ENCODE data around the gene NCOA3.

NCOA3 gene

GRCh38 chr20:47623206-47623605 is 121.5 kb downstream of the NCOA3 start:
- no peak for ATAC-seq
- no peak for TF ChIP-seq CSRNP3 (CRISPR knock-in tag; IDR thresholded peaks at IDR 0.05)
- no peak for TF ChIP-seq ZFP3 (CRISPR knock-in tag; IDR thresholded peaks at IDR 0.05)
- TF ChIP-seq GLIS3 (CRISPR knock-in tag; IDR thresholded peaks at IDR 0.05), result no peak
- no peak for TF ChIP-seq ARNTL (CRISPR knock-in tag; IDR thresholded peaks at IDR 0.05; ENCODE audit: borderline replicate concordance, low read depth)
- no peak for TF ChIP-seq ESRRG (CRISPR knock-in tag; IDR thresholded peaks at IDR 0.05)
- no peak for TF ChIP-seq PPARA (CRISPR knock-in tag; IDR thresholded peaks at IDR 0.05; ENCODE audit: borderline replicate concordance)
- no peak for TF ChIP-seq POU6F1 (CRISPR knock-in tag; IDR thresholded peaks at IDR 0.05; ENCODE audit: borderline replicate concordance, low read depth)
- TF ChIP-seq RARB (CRISPR knock-in tag; IDR thresholded peaks at IDR 0.05), result no peak
- no peak for TF ChIP-seq OSR1 (CRISPR knock-in tag; IDR thresholded peaks at IDR 0.05)
- TF ChIP-seq BACH2 (CRISPR knock-in tag; IDR thresholded peaks at IDR 0.05; ENCODE audit: borderline replicate concordance), result no peak
- no peak for TF ChIP-seq ISL1 (CRISPR knock-in tag; IDR thresholded peaks at IDR 0.05)
- TF ChIP-seq ZNF70 (CRISPR knock-in tag; IDR thresholded peaks at IDR 0.05), result no peak

GRCh38 chr20:47627540-47627939 is 125.9 kb downstream of the NCOA3 start:
- no peak for ATAC-seq

GRCh38 chr20:47629907-47630306 is 128.2 kb downstream of the NCOA3 start:
- no peak for ATAC-seq
- no peak for TF ChIP-seq PATZ1 (CRISPR knock-in tag; IDR thresholded peaks at IDR 0.05; ENCODE audit: borderline replicate concordance)
- TF ChIP-seq TSHZ2 (CRISPR knock-in tag; IDR thresholded peaks at IDR 0.05), result peak; percentile 46; the same call in 1 of the 2 replicates
- no peak for TF ChIP-seq ESRRG (CRISPR knock-in tag; IDR thresholded peaks at IDR 0.05)
- no peak for TF ChIP-seq CSDC2 (CRISPR knock-in tag; IDR thresholded peaks at IDR 0.05)
- no peak for TF ChIP-seq ZNF8 (CRISPR knock-in tag; IDR thresholded peaks at IDR 0.05)
- no peak for TF ChIP-seq ZC3H10 (CRISPR knock-in tag; IDR thresholded peaks at IDR 0.05)
- TF ChIP-seq ZFP30 (CRISPR knock-in tag; IDR thresholded peaks at IDR 0.05), result no peak
- peak; percentile 84 for TF ChIP-seq TCF4 (CRISPR knock-in tag; IDR thresholded peaks at IDR 0.05; ENCODE audit: borderline replicate concordance)
- TF ChIP-seq BACH2 (CRISPR knock-in tag; IDR thresholded peaks at IDR 0.05; ENCODE audit: borderline replicate concordance), result no peak

More at GRCh38 chr20:47627540-47627939, 125.9 kb downstream of the NCOA3 start:
- TF ChIP-seq ISL1 (CRISPR knock-in tag; IDR thresholded peaks at IDR 0.05) (no peak), ESRRG (CRISPR knock-in tag; IDR thresholded peaks at IDR 0.05) (no peak), CSDC2 (CRISPR knock-in tag; IDR thresholded peaks at IDR 0.05) (no peak), BACH2 (CRISPR knock-in tag; IDR thresholded peaks at IDR 0.05; ENCODE audit: borderline replicate concordance) (no peak), PPARA (CRISPR knock-in tag; IDR thresholded peaks at IDR 0.05; ENCODE audit: borderline replicate concordance) (no peak), ZFP30 (CRISPR knock-in tag; IDR thresholded peaks at IDR 0.05) (no peak), ZNF70 (CRISPR knock-in tag; IDR thresholded peaks at IDR 0.05) (no peak), ZNF8 (CRISPR knock-in tag; IDR thresholded peaks at IDR 0.05) (no peak), CREB5 (CRISPR knock-in tag; IDR thresholded peaks at IDR 0.05; ENCODE audit: low read depth) (no peak)
